Neutrophil (primary cell): ENCODE measurements around the gene ADH7.
"Not testable (repeated sequence)": the region's sequence is repeated elsewhere in the genome, so short reads cannot be mapped to it uniquely, and the experiment has no call there.

Experiments
- H3K27ac ChIP-seq: fragments of 200-600 bp; sonication (generic); 2 replicates; pipeline ENCODE4 v1.5.1; 2016; ENCODE audit warnings: mild to moderate bottlenecking, moderate library complexity
- H3K27me3 ChIP-seq: fragments of 200-600 bp; sonication (generic); 2 replicates; pipeline ENCODE4 v1.6.0; 2016; ENCODE audit warnings: mild to moderate bottlenecking
- H3K36me3 ChIP-seq: fragments of 200-600 bp; sonication (generic); 2 replicates; pipeline ENCODE4 v1.5.1; 2017
- H3K4me1 ChIP-seq, 2 experiments: fragments of 200-600 bp in 1 of 2; sonication (generic) in 1 of 2; 1 replicate in 1 of 2; 2 replicates in 1 of 2; pipeline versions ENCODE4 v1.5.1 to v1.6.1; 2013 to 2016; ENCODE audit warnings: low read depth in 1 of 2, low read length in 1 of 2, mild to moderate bottlenecking in 1 of 2, moderate library complexity in 1 of 2; ENCODE audit not compliant: control insufficient read depth in 1 of 2, insufficient read depth in 1 of 2
- H3K4me3 ChIP-seq, 2 experiments: fragments of 200-600 bp in 1 of 2; sonication (generic) in 1 of 2; 1 replicate in 1 of 2; 2 replicates in 1 of 2; pipeline ENCODE4 v1.5.1; 2013 to 2016; ENCODE audit warnings: low read depth in 1 of 2, low read length in 1 of 2, mild to moderate bottlenecking in 1 of 2, moderate library complexity in 1 of 2
- H3K9me3 ChIP-seq: fragments of 200-600 bp; sonication (generic); 2 replicates; pipeline ENCODE4 v1.5.1; 2016
- TF ChIP-seq, protein P1 (sequence below): fragments of 200-600 bp; sonication (generic); IDR thresholded peaks from 2 replicates; pipeline ENCODE4 v1.5.1; 2016; ENCODE audit warnings: antibody characterized with exemption

ADH7 gene

GRCh38 chr4:99417125-99417524 is 18.0 kb downstream of the ADH7 start:
- Histone ChIP-seq H3K27me3 (no peaks in the 10 kb centered on the region), H3K9me3 (no peaks in the 10 kb centered on the region), H3K36me3 (no peaks in the 10 kb centered on the region), H3K4me3 (no peak overlapping the region), H3K4me1 (peaks cover 0 to 10% of the 10 kb centered on the region in 2 experiments), H3K27ac (no peak overlapping the region)
- TF ChIP-seq, protein P1, sequence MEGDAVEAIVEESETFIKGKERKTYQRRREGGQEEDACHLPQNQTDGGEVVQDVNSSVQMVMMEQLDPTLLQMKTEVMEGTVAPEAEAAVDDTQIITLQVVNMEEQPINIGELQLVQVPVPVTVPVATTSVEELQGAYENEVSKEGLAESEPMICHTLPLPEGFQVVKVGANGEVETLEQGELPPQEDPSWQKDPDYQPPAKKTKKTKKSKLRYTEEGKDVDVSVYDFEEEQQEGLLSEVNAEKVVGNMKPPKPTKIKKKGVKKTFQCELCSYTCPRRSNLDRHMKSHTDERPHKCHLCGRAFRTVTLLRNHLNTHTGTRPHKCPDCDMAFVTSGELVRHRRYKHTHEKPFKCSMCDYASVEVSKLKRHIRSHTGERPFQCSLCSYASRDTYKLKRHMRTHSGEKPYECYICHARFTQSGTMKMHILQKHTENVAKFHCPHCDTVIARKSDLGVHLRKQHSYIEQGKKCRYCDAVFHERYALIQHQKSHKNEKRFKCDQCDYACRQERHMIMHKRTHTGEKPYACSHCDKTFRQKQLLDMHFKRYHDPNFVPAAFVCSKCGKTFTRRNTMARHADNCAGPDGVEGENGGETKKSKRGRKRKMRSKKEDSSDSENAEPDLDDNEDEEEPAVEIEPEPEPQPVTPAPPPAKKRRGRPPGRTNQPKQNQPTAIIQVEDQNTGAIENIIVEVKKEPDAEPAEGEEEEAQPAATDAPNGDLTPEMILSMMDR: no peak

DNA sequence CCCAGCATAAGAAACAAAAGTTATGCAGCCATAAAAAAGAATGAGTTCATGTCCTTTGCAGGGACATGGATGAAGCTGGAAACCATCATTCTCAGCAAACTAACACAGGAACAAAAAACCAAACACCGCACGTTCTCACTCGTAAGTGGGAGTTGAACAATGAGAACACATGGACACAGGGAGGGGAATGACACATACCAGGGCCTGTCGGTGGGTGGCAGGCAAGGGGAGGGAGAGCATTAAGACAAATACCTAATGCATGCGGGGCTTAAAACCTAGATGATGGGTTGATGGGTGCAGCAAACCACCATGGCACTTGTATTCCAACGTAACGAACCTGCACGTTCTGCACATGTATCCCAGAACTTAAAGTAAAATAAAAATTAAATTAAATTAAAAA is 19.4 kb downstream of the ADH7 start:
- H3K4me1 ChIP-seq, H3K27ac ChIP-seq, H3K9me3 ChIP-seq, H3K36me3 ChIP-seq, H3K27me3 ChIP-seq, H3K4me3 ChIP-seq: not testable (repeated sequence)

GRCh38 chr4:99414902-99415301 is 20.2 kb downstream of the ADH7 start:
- not testable (repeated sequence) for H3K27me3 ChIP-seq, H3K36me3 ChIP-seq, H3K4me1 ChIP-seq, H3K27ac ChIP-seq, H3K9me3 ChIP-seq, H3K4me3 ChIP-seq

DNA sequence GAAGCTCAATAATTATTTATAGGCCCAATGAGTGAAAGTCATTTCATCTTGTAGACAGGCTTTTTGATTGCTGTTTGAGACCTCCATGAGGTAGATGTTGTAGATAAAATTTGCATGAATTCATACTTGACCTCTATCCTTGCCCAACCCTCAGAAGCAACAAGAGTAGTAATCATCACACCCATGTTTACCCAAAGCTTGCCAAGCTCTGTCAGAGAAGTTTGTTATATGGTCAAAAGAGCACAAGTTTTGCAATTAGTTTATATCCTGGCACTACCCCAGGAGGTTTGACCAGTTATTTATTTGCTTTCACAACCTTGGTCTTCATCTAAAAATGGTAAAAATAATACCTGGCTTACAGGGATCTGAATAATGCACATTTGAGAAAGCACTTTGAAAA is 20.7 kb downstream of the ADH7 start:
- TF ChIP-seq, protein P1: no peak
- H3K27me3 ChIP-seq: no peaks in the 10 kb centered on the region
- no peak overlapping the region for H3K4me3 ChIP-seq

DNA sequence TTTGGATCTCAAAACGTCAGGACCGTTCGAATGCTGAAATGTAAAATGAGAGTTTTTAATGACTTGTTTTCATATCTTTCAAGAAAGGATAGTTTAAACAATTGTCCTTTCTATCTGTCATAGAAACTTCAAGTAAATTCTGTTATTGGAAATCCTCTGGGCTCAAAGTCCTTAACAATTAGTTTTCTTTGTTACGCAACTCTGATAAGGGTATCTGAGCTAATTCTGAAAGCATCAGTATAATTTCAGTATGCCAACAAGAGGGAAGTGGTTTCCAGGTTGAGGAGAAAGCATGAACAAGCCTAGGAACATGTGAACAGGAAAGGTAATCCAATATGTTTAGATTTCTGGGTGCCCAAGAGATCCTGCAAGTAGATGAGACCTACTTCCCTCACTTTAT is 22.0 kb downstream of the ADH7 start:
- TF ChIP-seq, protein P1: no peak
- Histone ChIP-seq H3K9me3 (no peaks in the 10 kb centered on the region), H3K4me3 (no peak overlapping the region), H3K36me3 (no peaks in the 10 kb centered on the region), H3K4me1 (peaks cover 0 to 10% of the 10 kb centered on the region in 2 experiments), H3K27ac (no peak overlapping the region), H3K27me3 (no peaks in the 10 kb centered on the region)

More for the DNA sequence above, 20.7 kb downstream of the ADH7 start:
- H3K27ac ChIP-seq: no peak overlapping the region
- H3K9me3 ChIP-seq: no peaks in the 10 kb centered on the region
- H3K36me3 ChIP-seq: no peaks in the 10 kb centered on the region
- H3K4me1 ChIP-seq: peaks cover 0 to 10% of the 10 kb centered on the region in 2 experiments

- TF ChIP-seq, protein P1: no peak
These were observed 24.1 kb downstream of the ADH7 start for GRCh38 chr4:99411041-99411440.

GRCh38 chr4:99410075-99410474 is 25.1 kb downstream of the ADH7 start:
- TF ChIP-seq, protein P1: no peak
- no peaks in the 10 kb centered on the region for H3K27me3 ChIP-seq
- no peak overlapping the region for H3K27ac ChIP-seq
- H3K4me1 ChIP-seq: peaks cover 0 to 8% of the 10 kb centered on the region in 2 experiments
- H3K4me3 ChIP-seq: no peak overlapping the region
- no peaks in the 10 kb centered on the region for H3K36me3 ChIP-seq
- H3K9me3 ChIP-seq: no peaks in the 10 kb centered on the region

More at GRCh38 chr4:99411041-99411440, 24.1 kb downstream of the ADH7 start:
- Histone ChIP-seq H3K4me1 (peaks cover 0 to 10% of the 10 kb centered on the region in 2 experiments), H3K36me3 (no peaks in the 10 kb centered on the region), H3K9me3 (no peaks in the 10 kb centered on the region), H3K27me3 (no peaks in the 10 kb centered on the region), H3K27ac (no peak overlapping the region), H3K4me3 (no peak overlapping the region)
